Measurements from ENCODE around the gene MRFAP1.
"Not testable (repeated sequence)": the region's sequence is repeated elsewhere in the genome, so short reads cannot be mapped to it uniquely, and the experiment has no call there.

MRFAP1 gene

DNA sequence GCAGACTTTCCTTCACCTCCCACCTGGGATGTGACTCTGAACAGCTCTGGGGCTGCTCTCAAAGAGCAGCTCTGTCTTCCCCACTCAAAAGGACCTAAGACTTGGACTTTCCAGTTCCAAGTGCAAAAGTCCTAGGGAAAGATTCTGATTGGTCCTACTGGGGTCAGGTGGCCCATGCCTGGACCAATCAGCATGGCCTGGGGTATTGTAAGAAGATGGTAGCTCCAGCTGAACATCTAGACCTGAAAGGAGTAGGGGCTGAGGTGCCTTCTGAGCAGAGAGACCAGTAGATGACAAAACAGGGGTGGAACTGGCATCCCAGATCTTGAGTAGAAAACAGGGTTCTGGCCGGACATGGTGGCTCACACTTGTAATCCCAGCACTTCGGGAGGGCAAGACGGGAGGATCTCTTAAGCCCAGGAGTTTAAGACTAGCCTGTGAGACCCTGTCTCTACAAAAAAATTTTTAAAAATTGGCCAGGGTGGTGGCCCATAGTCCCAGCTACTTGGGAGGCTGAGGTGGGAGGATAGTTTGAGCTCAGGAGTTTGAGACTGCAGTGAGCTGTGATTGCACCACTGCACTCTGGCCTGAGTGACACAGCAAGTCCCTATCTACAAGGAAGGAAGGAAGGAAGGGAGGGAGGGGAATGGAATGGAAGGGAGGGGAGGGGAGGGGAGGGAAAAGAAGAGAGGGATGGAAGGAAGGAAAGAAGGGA lies 27.4 kb upstream of the MRFAP1 start:
- no peak for DNase-seq

DNA sequence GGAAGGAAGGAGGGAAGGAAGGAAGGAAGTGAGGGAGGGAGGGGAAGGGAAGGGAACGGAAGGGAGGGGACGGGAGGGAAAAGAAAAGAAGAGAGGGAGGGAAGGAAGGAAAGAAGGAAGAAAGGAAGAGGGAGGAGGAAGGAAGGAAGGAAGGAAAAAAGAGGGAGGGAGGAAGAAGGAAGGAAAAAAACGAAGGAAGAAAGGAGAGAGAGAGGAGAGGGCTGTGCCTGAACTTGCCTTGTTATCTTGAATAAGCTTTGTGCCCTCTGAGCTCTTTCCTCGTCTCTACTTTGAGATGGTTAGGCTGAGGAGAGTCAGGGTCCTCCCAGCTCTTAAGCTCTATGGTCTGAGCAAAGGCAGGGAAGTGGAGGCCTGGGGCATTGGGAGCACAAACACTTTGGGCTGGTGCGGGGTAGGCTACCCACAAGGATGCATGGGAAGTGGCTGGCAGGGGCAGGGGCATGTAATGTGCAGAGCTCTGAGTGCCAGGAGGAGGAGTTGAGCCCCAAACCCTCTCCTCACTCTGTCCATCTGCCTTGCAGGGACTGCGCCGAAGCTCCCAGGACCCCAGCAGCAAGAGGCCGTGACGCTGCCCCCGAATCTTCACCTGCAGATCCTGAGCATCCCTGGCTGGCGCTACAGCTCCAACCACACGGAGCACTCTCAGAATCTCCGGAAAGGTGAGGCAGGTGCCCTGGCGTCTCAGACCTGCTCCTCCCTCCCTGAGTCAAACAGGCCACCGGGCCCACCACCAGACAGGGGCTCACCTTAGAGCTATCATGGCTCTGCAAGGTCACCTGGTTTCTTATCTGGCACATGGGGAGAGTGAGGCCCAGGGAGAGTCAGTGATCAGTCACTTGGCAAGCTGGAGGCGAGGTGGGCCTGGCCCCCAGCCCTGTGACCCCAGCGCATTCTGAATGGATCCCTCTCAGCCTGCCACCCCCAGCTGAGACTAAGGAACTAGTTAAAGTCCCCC lies 26.5 kb upstream of the MRFAP1 start:
- no peak for DNase-seq

DNA sequence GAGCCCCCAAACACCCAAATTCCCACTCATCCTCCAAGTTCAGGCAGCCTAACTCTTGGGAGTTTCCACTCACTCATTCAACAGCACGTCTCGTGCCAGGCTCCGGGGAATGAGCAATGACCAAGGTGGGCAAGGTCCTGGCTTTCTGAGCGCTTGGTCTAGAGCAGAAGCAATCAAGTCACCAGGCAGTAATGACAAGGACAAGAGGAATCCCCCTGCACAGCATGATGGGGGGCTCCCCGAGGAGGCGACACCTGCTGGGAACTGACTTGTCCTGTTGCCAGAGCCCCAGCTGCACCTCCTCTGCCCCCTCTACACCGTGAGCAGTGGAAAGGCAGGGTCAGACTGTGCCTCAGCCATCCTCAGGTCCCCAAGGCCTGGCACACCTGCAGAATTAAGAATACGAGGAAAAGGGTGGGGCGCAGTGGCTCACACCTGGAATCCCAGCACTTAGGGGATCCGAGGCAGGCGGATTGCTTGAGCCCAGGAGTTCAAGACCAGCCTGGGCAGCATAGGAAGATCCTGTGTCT lies 25.7 kb upstream of the MRFAP1 start:
- no peak for DNase-seq

DNA sequence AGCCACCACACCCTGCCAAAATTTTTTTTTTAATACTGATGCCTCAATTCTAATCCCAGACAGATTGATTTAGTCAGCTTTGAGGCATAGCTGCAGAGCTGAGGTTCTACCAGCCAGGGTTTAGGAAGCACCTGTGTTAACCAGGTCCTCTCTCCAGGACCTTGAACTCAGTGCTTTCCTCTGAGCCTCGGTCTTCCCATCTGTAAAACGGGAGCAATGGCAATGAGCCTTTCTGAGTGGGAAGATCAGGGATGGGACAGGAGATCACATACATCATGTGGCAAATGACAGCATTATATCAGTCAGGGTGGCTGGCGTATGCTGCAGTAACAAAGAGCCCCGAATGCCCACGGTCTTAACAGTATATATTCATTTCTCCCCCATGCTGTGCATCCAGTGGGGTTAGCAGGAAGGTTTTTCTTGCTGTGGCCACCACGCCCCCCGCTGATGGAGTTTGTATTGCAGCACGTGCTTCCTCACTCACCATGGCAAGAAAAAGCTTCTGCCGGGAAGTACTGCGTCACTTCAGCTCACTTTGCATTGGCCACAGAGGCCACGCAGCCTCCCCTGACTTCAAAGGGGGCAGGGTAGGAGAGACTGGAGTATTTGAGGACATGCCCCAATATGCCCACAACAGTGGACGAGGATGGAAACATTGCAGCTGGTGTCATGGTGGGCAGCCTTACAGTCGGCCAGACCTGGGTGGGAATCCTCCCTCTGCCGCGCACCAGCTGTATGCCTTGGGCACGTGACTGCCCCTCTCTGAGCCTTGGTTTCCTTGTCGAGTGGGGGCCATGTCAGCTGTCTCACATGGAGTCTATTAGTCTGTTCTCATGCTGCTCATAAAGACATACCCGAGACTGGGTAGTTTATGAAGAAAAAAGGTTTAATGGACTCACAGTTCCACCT lies 24.1 kb upstream of the MRFAP1 start:
- DNase-seq = no peak

DNA sequence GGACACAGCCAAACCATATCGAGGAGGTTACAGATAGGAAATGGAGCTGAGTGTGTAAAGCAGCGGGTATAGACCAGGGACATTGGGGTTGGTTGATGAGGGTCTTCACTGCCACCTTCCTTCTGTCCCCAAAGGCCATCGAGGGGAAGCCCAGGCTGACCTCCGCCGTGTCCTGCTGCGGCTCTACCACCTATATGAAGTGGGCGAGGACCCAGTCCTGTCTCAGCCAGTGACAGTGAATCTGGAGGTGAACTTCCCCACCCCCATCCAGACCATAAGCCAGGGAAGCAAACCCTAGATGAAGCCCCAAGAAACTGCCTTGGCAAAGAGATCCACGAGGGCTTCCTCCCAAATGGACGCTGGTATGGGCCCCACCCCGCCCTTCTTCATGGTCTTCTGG lies 23.2 kb upstream of the MRFAP1 start:
- DNase-seq = no peak

DNA sequence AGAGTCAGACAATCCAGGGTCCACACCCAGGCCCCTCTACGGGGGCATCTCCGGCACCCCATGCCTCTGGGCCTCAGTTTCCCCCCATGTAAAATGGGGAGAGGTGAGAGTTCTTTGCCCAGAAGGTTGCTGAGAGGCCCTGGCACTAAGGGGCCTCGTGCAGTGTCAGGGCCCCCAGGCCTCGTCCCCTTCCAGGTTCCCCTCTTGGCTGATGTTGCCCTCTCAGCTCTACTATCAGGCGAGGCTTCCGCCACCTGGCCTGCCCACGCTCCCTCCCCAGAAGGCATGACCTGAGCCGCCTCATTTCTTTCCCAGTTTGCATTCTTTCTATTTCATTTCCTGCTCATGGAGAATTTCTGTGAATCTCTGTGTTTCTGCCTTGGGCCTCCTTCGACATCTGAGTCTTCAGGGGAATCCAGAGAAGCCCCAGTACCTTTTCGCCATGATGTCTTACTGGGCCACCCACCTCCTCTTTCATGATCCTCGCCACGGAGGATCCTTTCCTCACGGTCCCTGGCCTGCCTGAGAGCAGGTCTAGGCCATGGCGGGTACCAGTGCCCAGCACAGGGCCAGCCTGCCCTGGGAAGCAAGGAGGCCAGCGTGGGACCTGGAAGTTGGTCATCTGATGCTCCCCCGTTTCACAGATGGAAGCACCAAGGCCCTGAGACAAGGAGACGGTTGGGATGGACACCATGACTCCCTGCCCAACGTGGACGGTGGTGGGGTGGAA lies 21.9 kb upstream of the MRFAP1 start:
- no peak for DNase-seq

DNA sequence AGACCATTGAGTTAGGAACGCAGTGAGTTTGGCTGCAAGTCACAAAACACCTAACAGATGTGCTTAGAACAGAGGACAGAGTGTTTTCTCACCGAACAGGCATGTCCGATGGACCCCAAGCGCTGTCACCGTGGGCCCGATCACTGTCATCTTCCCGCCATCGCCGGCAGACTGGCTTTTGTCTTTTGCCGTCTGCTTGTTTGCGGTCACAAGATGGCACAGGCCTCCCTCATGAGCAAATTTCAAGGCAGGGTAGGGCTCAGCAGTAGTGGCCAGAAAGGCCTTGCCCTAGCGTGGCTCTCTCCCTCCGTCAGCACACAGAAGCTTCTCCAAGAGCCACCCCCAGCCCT lies 21.4 kb upstream of the MRFAP1 start:
- no peak for DNase-seq

DNA sequence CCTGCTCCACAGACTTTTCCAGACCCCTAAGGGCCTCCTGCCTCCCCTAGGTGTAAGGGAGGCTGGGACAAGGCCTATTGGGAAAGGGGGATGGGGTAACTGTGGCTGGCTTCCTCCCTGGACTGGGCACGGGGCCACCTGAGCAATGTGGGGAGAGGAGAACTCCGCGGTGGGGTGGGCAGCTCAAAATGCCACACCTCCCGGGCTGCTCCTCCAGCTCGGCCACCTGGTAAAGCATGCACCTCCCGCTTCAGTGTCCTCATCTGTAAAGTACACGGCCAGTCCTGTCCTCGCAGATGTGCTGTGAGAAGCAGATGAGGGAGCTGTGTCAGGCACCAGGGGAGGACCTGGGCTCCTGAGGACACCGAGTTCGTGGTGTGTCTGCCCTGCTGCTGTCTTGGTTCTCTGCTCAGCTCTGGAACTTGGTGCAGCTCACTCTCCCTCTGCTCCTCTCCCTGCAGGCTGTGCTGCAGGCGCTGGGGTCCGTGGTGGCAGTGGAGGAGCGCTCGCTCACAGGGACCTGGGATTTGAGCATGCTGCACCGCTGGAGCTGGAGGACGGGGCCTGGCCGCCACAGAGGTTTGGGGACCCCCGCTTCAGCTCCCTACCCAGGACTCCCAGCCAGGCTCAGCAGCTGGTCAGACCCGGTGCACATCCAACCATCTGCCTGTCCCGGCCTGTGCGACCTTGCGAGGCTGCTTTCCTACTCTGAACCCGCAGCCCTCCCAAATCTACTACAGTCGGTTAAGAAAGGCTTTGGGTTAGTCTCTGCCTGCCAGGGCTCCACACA lies 20.8 kb upstream of the MRFAP1 start:
- no peak for DNase-seq

DNA sequence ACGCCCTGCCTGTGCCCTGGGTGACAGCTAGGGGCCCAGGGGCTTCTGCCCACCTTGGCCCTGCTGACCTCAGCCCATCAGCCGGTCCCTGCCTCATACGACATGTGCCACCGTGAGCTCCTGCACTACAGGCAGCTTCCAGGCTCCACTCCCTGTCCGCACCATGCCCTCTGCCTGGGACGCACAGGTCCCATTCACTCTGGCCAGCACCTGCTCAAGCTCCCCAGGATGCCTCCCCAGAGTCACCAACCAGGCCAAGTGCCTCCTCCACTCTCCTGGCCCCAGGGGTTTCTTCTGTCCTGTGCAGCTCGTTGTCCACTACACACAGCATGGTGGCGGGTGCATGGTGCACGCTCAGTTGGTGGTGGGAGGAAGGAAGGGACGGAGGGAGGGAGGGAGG lies 20.2 kb upstream of the MRFAP1 start:
- no peak for DNase-seq

DNA sequence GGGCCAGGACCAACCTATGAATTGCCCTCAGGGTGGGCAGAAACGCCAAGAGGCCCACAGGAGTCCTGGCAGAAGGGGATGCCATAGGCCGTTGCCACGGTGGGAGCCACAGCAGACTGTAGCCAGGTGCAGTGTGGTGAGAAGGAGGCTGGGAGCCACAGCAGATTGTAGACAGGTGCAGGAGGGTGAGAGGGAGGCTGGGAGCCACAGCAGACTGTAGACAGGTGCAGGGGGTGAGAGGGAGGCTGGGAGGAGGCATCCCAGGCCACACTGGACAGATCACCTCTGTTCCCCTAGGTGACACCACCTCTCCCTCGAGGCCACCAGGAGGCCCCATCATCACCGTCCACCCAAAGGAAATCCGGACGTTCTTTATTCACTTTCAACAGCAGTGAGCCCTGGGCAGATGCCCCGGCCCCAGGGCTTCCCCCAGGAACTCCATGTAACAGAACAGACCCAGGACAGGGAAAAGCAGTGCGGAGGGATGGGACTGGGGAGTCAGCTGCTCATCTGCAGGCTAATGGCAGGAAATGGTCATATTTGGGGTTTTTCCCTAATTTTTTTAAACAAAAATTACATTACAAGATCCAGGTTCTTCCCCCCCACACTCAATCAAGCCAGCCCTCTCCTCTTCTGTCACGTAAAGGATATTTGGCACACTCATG lies 19.5 kb upstream of the MRFAP1 start:
- no peak for DNase-seq

DNA sequence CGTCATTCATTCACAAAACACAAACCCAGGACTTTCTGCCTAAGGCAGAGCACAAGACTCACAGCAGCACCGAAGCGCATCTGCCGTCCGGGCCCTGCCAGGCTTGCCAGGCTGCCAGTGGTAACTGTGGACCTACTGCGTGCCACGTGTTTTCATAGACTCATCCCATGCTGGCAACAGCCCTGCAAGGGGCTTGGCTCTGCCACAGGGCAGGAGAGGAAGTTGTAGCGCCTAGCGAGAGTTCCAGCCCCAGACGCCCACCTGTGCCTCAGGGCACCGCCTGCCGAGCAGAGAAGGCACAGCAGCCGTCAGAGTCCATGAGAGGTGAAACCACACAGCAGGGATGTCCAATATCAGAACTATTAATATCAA lies 18.9 kb upstream of the MRFAP1 start:
- no peak for DNase-seq

DNA sequence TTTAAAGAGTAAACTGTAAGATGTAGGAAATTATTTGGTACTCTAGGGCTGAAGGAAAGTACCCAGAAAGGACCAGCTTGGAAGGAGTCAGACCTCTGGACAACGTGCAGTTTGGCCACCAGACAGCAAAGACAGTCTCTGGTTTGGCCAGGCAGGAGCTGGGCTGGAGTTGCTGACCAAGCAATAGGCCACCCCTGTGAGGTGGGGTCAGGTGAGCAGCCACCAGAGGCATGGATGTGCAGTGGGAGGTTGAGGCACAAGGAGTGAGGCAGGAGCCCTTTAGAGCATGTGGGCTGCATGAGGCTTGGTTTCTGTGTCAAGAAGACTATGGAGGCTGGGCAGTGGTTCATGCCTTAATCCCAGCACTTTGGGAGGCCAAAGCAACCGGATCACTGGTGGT lies 17.7 kb upstream of the MRFAP1 start:
- no peak for DNase-seq

DNA sequence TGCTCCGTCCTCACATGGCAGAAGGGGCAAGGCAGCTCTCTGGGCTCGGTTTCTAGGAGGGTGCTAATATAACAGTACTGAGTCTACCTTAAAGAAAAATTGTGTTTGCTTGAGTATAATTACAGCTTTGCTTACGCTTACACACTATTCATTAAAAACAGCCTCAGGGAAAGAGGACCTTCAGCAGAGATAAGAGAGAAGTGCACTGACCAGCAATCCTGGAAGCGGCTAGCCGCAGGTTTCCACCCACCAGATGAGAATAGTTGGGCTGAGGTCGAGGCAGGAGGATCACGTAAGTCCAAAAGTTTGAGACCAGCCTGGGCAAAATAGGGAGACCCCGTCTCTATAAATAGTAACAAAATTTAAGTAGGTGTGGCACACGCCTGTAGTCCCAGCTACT lies 15.2 kb upstream of the MRFAP1 start:
- DNase-seq = no peak

DNA sequence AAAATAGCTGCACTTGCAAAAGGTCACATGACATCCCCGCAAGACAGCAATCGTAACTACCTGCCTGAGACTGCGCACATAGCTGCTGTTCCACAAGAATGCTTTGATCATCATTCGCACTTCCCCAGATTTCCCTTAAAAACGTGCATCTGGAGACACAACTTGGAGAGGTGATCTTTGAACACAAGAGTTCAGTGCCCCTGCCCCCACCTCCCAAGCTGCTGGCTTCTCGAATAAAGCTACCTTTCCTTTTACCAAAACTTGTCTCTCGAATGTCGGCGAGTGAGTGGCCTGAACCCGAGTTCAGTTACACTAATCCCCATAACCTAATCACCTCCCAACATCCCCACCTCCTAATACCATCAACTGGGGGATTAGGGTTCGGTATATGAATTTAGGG lies 14.4 kb upstream of the MRFAP1 start:
- DNase-seq = no peak

DNA sequence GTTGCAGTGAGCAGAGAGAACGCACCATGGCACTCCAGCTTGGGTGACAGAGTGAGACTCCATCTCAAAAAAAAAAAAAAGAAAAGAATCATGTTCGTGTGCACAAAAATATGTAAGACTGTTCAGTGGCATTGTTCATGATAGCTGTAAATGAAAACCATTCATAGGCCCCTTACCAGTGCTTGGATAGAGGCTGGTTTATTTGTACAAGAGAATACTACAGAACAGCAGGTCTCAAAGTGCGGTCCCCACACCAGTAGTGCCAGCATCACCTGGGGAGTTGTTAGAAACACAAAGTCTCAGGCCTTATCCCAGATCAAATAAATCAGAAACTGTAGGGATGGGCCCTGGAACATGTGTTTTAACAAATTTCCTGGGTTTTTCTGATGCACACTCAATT lies 12.7 kb upstream of the MRFAP1 start:
- no peak for DNase-seq

DNA sequence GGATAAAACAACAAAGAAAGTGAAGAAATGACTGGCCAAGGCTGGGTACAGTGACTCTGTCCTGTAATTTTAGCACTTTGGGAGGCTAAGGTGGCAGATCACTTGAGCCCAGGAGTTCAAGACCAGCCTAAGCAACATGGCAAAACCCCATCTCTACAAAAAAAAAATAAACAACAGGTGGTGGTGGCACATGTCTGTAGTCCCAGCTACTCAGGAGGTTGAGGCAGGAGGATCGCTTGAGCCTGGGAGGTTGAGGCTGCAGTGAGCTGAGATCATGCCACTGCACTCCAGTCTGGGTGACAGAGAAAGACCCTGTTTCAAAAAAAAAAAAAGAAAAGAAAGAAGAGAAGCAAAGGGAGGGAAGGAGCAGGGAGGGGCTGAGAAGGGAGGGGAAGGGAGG lies 12.0 kb upstream of the MRFAP1 start:
- not testable (repeated sequence) for DNase-seq

DNA sequence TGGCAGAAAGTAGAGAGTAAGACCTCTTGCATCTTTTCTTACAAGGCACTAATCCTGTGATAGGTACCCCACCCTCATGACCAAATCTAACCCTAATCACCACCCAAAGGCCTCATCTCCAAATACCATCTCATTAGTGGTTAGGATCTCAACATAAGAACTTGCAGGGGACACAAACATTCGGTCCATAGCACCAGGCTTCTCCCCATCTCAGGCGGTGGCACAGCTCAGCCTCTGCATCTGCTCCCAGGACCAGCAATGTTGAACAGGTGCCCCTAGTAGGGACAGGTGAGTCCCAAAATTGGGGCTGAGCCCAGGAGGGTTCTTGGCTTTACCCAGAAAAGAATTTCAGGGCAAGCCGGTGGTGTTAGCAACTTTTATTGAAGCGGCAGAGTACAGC lies 8.4 kb upstream of the MRFAP1 start:
- DNase-seq = no peak

DNA sequence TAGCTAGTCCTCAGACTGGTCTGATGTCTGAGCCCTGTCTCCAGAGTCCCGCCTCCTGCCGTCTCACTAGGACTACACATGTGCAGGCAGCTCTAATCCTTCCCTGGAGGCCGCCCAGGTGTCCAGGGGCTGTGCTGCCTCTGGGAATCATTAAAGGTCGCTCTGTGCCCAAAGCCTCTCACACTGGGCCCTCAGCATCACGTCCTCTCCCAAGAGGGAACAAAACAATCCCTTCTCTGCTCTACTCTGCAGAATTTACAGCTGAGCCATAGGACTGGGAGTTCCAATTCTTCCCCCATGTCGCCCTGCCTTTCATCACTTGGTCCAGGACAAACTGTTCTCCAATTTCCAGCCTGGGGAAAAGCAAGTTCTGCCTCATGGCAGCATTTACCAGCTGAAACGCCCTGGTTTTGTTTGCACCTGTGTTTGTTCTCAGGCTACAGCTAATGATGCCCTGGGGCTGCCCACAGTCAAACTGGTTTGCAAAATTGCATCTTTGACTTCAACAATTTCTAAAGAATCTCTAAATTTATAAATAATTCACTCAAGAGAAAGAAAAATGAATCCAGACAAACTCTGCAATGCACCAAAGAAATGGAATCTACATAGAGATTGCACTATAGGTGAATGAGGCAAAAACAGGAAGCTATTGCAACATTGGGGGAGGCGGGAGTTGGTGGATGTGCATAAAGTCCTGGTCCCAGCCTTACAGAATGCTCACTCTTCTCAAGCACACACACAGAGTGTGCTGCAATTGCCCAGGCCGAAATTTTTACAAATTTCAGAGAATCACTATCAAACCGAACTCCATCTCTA lies 7.2 kb upstream of the MRFAP1 start:
- DNase-seq = no peak

DNA sequence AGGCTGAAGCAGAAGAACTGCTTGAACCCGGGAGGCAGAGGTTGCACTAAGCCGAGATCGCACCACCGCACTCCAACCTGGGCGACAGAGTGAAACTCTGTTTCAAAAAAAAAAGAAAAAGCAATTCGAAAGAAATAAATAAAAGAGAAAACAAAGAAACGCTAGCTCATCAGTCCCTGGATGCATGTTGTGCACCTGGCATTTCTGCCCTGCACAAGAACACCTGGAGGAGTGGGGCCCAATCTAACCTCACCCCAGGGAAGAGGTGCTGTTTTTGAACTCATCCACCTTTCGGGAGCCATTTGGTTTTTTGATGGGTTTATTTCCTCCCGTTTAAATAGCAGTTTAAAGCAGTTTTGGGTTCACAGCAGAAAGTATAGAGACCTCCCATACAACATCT lies 5.7 kb upstream of the MRFAP1 start:
- no peak for DNase-seq

DNA sequence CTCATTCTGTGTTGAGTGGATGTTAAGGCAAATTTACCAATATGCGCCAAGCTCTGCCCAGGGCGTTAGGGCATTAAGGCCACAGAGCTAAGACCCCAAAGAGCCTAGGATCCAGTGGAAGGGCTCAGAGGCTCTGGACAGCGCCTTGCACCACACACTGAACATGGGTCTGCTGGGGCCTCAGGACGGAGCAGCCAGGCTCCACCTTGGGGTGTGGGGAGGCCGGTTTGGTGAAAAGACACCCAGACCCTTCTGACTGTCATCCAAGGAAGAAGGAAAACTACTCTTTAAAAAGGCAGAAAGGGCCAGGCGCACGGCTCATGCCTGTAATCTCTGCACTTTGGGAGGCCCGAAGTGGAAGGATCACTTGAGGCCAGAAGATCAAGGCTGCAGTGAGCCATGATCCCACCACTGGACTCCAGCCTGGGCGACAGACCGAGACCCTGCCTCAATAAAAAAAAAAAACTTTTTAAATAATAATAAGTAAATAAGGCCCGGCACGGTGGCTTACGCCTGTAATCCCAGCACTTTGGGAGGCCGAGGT lies 1.3 kb upstream of the MRFAP1 start:
- DNase-seq = no peak

All from hippocampal formation (tissue), 2 donors.